Hepatocyte (in vitro differentiated cells): ENCODE measurements around the gene NOP53. TPM values are rescaled to one million over a fixed set of nuclear protein-coding genes. Genes with fewer than 3 reads are reported as not detected.

Experiments used
- DNase-seq: peaks from one replicate; pipeline ENCODE4 v3.0.0-alpha.2; 2016; ENCODE audit warnings: low spot score
- H2AFZ ChIP-seq: fragments of 200-600 bp; sonication (generic); 2 replicates; pipeline ENCODE4 v1.6.0; 2016; ENCODE audit warnings: antibody characterized with exemption, mild to moderate bottlenecking
- H3K27ac ChIP-seq: fragments of 200-600 bp; sonication (generic); 2 replicates; pipeline ENCODE4 v1.5.1; 2016; ENCODE audit warnings: mild to moderate bottlenecking
- H3K27me3 ChIP-seq: fragments of 200-600 bp; sonication (generic); 2 replicates; pipeline ENCODE4 v1.6.1; 2016
- H3K36me3 ChIP-seq: fragments of 200-600 bp; sonication (generic); replicated peaks from 2 replicates; pipeline ENCODE4 v1.5.1; 2016; ENCODE audit warnings: low read depth; ENCODE audit not compliant: insufficient read depth
- H3K4me1 ChIP-seq: fragments of 200-600 bp; sonication (generic); 2 replicates; pipeline ENCODE4 v1.5.1; 2016; ENCODE audit warnings: mild to moderate bottlenecking, moderate library complexity; ENCODE audit not compliant: insufficient read depth
- H3K4me2 ChIP-seq: fragments of 200-600 bp; sonication (generic); 2 replicates; pipeline ENCODE4 v1.6.0; 2016
- H3K4me3 ChIP-seq: fragments of 200-600 bp; sonication (generic); 2 replicates; pipeline ENCODE4 v1.5.1; 2016; ENCODE audit warnings: mild to moderate bottlenecking
- H3K79me2 ChIP-seq: fragments of 200-600 bp; sonication (generic); 2 replicates; pipeline ENCODE4 v1.6.0; 2017; ENCODE audit warnings: mild to moderate bottlenecking
- H3K9me2 ChIP-seq: fragments of 200-600 bp; sonication (generic); replicated peaks from 2 replicates; pipeline ENCODE4 v1.6.0; 2017; ENCODE audit warnings: mild to moderate bottlenecking; ENCODE audit not compliant: insufficient read depth
- H3K9me3 ChIP-seq: fragments of 200-600 bp; sonication (generic); 2 replicates; pipeline ENCODE4 v1.5.1; 2016; ENCODE audit warnings: low read depth, mild to moderate bottlenecking
- H4K20me1 ChIP-seq: fragments of 200-600 bp; sonication (generic); 2 replicates; pipeline ENCODE4 v1.6.0; 2016; ENCODE audit warnings: mild to moderate bottlenecking; ENCODE audit not compliant: insufficient read depth, poor library complexity, severe bottlenecking
- EZH2 ChIP-seq: fragments of 200-600 bp; sonication (generic); IDR thresholded peaks from 2 replicates; pipeline ENCODE4 v1.6.1; 2016; ENCODE audit warnings: antibody characterized with exemption, mild to moderate bottlenecking, borderline replicate concordance
- EZH2phosphoT487 ChIP-seq: fragments of 200-600 bp; sonication (generic); IDR thresholded peaks from one replicate; pipeline ENCODE4 v1.6.1; 2018; ENCODE audit warnings: antibody characterized with exemption, mild to moderate bottlenecking, low read depth, moderate library complexity; ENCODE audit not compliant: unreplicated experiment, severe bottlenecking
- WGBS: methylation state at CpG from one replicate; pipeline ENCODE4 v1.1.6; 2016; ENCODE audit warnings: low lambda C conversion rate; ENCODE audit errors: missing lambda C conversion rate; 5-methylcytosine and 5-hydroxymethylcytosine counted together
- polyA plus RNA-seq: library from polyadenylated mRNA; unstranded; fragments of >200 nt; fragmentation: Nextera tagmentation; extraction: Ambion mirVana; gene quantifications from 2 replicates; pipeline ENCODE4 v1.2.1, GENCODE V29; 2016
- total RNA-seq: library from RNA; depleted of rRNA; stranded (reverse); fragments of >200 nt; gene quantifications from 2 replicates; pipeline ENCODE4 v1.2.3, GENCODE V29; 2014
- TF ChIP-seq, protein P1 (sequence below): fragments of 200-600 bp; sonication (generic); IDR thresholded peaks from 2 replicates; pipeline ENCODE4 v1.5.1; 2016; ENCODE audit warnings: antibody characterized with exemption, mild to moderate bottlenecking; ENCODE audit not compliant: poor library complexity

NOP53 gene
- total and polyA plus RNA-seq, 2 experiments from 2014 or later = 93.3 to 96.7 TPM

- peak overlapping the region; percentile 54 for H3K4me2 ChIP-seq
- DNase-seq = peak; percentile 91
- H3K4me1 ChIP-seq = no peaks in the 10 kb centered on the region
- peak overlapping the region; percentile 36 for H2AFZ ChIP-seq
- H3K79me2 ChIP-seq = no peaks in the 10 kb centered on the region
- H3K4me3 ChIP-seq = no peak overlapping the region
- no peaks in the 10 kb centered on the region for H3K9me2 ChIP-seq
- no peaks in the 10 kb centered on the region for H4K20me1 ChIP-seq
- no peaks in the 10 kb centered on the region for H3K9me3 ChIP-seq
- TF ChIP-seq, protein P1, sequence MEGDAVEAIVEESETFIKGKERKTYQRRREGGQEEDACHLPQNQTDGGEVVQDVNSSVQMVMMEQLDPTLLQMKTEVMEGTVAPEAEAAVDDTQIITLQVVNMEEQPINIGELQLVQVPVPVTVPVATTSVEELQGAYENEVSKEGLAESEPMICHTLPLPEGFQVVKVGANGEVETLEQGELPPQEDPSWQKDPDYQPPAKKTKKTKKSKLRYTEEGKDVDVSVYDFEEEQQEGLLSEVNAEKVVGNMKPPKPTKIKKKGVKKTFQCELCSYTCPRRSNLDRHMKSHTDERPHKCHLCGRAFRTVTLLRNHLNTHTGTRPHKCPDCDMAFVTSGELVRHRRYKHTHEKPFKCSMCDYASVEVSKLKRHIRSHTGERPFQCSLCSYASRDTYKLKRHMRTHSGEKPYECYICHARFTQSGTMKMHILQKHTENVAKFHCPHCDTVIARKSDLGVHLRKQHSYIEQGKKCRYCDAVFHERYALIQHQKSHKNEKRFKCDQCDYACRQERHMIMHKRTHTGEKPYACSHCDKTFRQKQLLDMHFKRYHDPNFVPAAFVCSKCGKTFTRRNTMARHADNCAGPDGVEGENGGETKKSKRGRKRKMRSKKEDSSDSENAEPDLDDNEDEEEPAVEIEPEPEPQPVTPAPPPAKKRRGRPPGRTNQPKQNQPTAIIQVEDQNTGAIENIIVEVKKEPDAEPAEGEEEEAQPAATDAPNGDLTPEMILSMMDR = peak; percentile 90
- TF ChIP-seq EZH2phosphoT487 = no peak
- H3K27me3 ChIP-seq = no peaks in the 10 kb centered on the region
- 14% methylated on average over 5 of the region's 10 CpGs for WGBS
- H3K27ac ChIP-seq = no peak overlapping the region
- H3K36me3 ChIP-seq = no peaks in the 10 kb centered on the region
These were observed 45.1 kb downstream of the NOP53 start for GRCh38 chr19:47790398-47790814.

DNA sequence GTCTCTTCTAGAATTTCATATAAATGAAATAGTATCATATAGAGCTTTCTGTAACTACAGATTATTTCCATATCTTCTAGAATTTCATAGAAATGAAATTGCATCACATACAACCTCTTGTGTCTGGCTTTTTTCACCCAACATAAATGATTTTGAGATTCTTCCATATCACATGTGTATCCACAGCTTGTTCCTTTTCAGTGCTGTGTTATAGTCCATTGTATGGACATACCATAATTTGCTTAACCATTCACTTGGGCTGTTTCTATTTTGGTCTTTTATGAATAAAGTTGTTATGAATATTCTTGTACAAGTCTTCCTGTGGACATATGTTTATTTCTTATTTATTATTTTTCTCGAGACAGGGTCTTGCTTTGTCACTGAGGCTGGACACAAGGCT, 47.3 kb downstream of the NOP53 start:
- Histone ChIP-seq H3K9me3 (no peaks in the 10 kb centered on the region), H3K4me2 (no peak overlapping the region), H3K9me2 (no peaks in the 10 kb centered on the region), H3K36me3 (no peaks in the 10 kb centered on the region), H3K27me3 (no peaks in the 10 kb centered on the region), H3K27ac (no peak overlapping the region), H4K20me1 (no peaks in the 10 kb centered on the region), H2AFZ (no peak overlapping the region), H3K4me1 (no peaks in the 10 kb centered on the region), H3K4me3 (no peak overlapping the region), H3K79me2 (no peaks in the 10 kb centered on the region)
- TF ChIP-seq EZH2 (no peak), EZH2phosphoT487 (no peak)
- TF ChIP-seq, protein P1 = no peak
- 100% methylated on average over 1 of the region's 1 CpG for WGBS
- DNase-seq = no peak

DNA sequence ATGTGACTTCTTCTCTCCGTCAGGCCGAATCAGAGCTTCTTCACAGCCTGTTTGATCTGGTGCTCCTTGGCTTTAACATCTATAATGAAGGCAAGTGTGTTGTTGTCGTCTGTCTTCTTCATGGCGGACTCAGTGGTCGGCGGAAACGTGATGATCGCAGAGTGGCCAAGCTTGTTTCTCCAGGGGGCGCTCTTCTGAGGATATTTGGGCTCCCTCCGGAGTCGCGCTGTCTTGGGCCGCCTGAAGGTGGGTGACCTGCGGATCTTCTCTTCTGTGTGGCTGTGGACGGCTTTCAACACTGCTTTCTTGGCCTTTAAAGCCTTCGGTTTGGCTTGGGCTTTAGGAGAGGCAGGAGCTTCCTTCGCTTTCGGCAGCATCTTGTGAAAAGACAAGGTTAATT, 49.2 kb downstream of the NOP53 start:
- H3K27ac ChIP-seq = no peak overlapping the region
- no peak overlapping the region for H3K4me3 ChIP-seq
- no peaks in the 10 kb centered on the region for H3K27me3 ChIP-seq
- no peak for TF ChIP-seq EZH2
- no peak for TF ChIP-seq EZH2phosphoT487
- TF ChIP-seq, protein P1 = no peak
- DNase-seq = no peak
- H3K4me2 ChIP-seq = no peak overlapping the region
- H4K20me1 ChIP-seq = no peaks in the 10 kb centered on the region
- 84% methylated on average over 18 of the region's 18 CpGs for WGBS
- no peaks in the 10 kb centered on the region for H3K9me3 ChIP-seq
- H3K36me3 ChIP-seq = no peaks in the 10 kb centered on the region
- no peaks in the 10 kb centered on the region for H3K4me1 ChIP-seq
- H2AFZ ChIP-seq = no peak overlapping the region
- no peaks in the 10 kb centered on the region for H3K79me2 ChIP-seq
- no peaks in the 10 kb centered on the region for H3K9me2 ChIP-seq

GRCh38 chr19:47796785-47797184, 51.4 kb downstream of the NOP53 start:
- H3K27me3 ChIP-seq = no peaks in the 10 kb centered on the region
- no peaks in the 10 kb centered on the region for H3K79me2 ChIP-seq
- no peaks in the 10 kb centered on the region for H3K4me1 ChIP-seq
- H2AFZ ChIP-seq = no peak overlapping the region
- TF ChIP-seq EZH2 (no peak), EZH2phosphoT487 (no peak)
- TF ChIP-seq, protein P1 = no peak
- H3K9me2 ChIP-seq = no peaks in the 10 kb centered on the region
- H3K36me3 ChIP-seq = no peaks in the 10 kb centered on the region
- no peak for DNase-seq
- H3K9me3 ChIP-seq = no peaks in the 10 kb centered on the region
- WGBS = 94% methylated on average over 2 of the region's 2 CpGs
- no peak overlapping the region for H3K27ac ChIP-seq
- no peak overlapping the region for H3K4me2 ChIP-seq
- H4K20me1 ChIP-seq = no peaks in the 10 kb centered on the region
- H3K4me3 ChIP-seq = no peak overlapping the region
